ENCODE measurements around the gene GPC3. TPM values are rescaled to one million over a fixed set of nuclear protein-coding genes. Genes with fewer than 3 reads are reported as not detected.

GPC3 gene
- total RNA-seq, 4 donors from 2014 or later, result 1.4 to 5.8 (median 2.7) TPM

DNA sequence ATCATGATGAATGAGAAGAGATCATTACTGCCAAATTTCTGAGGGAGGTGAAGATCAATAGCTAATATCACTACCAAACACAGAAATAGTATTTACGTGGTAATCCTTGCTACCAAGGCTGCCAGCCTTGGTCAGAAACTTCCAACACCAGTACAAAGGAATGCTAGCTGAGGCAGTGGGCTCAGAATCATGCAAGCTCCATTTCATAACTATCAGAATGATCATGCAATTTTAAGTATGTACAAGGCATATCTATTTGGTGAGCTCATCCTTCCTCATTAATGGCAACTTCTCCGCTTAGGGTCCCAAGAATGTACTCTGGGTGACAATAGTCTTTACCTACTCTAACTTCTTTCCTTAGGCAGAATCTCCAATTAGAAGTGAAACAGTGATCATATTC is 135.0 kb downstream of the GPC3 start:
- no peak overlapping the region for H3K27ac ChIP-seq
- in situ Hi-C loops (cut with MboI; ENCODE audit: low sequenced_read_pairs in 4 of 4) (no loop called here), intact Hi-C loops (cut with DNase I; ENCODE audit: low total_unique reads) (no loop called here)
- H3K27me3 ChIP-seq, result peaks cover 0 to 2% (median 0%) of the 10 kb centered on the region in 3 donors
- H3K36me3 ChIP-seq, result no peaks in the 10 kb centered on the region
- DNase-seq, result no peak
- TF ChIP-seq, protein P1, sequence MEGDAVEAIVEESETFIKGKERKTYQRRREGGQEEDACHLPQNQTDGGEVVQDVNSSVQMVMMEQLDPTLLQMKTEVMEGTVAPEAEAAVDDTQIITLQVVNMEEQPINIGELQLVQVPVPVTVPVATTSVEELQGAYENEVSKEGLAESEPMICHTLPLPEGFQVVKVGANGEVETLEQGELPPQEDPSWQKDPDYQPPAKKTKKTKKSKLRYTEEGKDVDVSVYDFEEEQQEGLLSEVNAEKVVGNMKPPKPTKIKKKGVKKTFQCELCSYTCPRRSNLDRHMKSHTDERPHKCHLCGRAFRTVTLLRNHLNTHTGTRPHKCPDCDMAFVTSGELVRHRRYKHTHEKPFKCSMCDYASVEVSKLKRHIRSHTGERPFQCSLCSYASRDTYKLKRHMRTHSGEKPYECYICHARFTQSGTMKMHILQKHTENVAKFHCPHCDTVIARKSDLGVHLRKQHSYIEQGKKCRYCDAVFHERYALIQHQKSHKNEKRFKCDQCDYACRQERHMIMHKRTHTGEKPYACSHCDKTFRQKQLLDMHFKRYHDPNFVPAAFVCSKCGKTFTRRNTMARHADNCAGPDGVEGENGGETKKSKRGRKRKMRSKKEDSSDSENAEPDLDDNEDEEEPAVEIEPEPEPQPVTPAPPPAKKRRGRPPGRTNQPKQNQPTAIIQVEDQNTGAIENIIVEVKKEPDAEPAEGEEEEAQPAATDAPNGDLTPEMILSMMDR (IDR thresholded peaks at IDR 0.05 in 4 of 5, conservative IDR thresholded peaks at IDR 0.05 in 1 of 5), result no peak
- no peak for TF ChIP-seq POLR2A (IDR thresholded peaks at IDR 0.05)
- no peak overlapping the region for H3K4me3 ChIP-seq
- no peaks in the 10 kb centered on the region for H3K4me1 ChIP-seq
- no peak for ATAC-seq
- no peaks in the 10 kb centered on the region for H3K9me3 ChIP-seq

DNA sequence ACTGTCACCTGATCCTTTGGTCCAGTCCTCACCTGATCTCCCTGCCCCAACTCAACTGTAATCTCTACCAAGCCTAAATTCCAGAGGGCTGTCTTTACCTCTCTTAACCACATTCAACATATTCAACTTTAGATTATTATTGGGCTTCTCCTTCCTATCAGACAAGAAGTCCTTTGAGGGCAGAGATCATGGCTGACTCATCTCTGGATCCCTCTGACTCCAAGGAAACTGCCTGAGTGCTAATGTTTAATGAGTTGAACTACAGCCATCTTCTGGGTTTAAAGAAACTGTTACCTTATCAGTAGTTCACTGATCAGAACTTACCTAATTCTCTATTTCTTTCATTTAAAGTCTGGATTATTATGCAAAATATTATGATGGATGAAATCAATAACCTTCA is 135.7 kb downstream of the GPC3 start:
- no peaks in the 10 kb centered on the region for H3K9me3 ChIP-seq
- in situ Hi-C loops (cut with MboI; ENCODE audit: low sequenced_read_pairs in 4 of 4), result no loop called here
- ATAC-seq (no peak), DNase-seq (no peak)
- no peaks in the 10 kb centered on the region for H3K36me3 ChIP-seq
- no peak for TF ChIP-seq POLR2A (IDR thresholded peaks at IDR 0.05)
- TF ChIP-seq, protein P1 (IDR thresholded peaks at IDR 0.05 in 4 of 5, conservative IDR thresholded peaks at IDR 0.05 in 1 of 5), result no peak
- no peak overlapping the region for H3K27ac ChIP-seq
- intact Hi-C loops (cut with DNase I; ENCODE audit: low total_unique reads), result no loop called here
- H3K27me3 ChIP-seq, result no peaks in the 10 kb centered on the region
- no peaks in the 10 kb centered on the region for H3K4me1 ChIP-seq
- H3K4me3 ChIP-seq, result no peak overlapping the region

DNA sequence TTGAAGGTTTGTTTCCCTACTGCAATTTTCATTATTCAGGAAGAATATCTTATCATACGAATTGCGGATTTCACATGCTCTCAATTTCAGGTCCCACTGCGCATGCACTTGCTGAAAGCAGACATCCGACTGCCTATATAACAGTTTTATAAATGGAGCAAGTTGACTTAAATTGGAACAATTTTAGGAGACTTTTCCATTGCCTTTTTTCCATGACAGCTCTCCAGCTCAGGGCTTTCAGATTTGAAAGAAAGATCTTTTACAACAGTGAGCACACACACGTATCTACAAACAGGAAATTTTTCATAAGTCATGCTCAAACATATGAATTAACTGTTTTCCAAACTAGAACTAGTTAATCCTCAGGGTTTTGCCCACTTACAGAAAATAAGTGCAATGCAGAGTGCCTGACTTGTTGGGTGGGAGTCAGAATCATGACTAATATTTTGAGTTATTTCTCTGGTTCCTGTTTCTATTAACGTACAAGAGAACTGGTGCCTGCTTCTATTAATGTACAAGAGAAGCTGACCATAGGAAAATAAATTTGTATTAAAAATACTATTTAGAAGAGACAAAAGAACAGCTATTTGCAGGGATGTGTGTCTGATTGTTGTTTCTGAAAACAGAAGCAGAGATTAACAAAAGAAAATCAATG is 137.9 kb downstream of the GPC3 start:
- Histone ChIP-seq H3K9me3 (no peaks in the 10 kb centered on the region), H3K4me3 (no peak overlapping the region), H3K27me3 (no peaks in the 10 kb centered on the region), H3K36me3 (no peaks in the 10 kb centered on the region), H3K4me1 (no peaks in the 10 kb centered on the region), H3K27ac (no peak overlapping the region)
- no peak for DNase-seq
- in situ Hi-C loops (cut with MboI; ENCODE audit: low sequenced_read_pairs in 4 of 4), result no loop called here
- no peak for TF ChIP-seq POLR2A (IDR thresholded peaks at IDR 0.05)
- TF ChIP-seq, protein P1 (IDR thresholded peaks at IDR 0.05 in 4 of 5, conservative IDR thresholded peaks at IDR 0.05 in 1 of 5), result no peak
- no peak for ATAC-seq
- intact Hi-C loops (cut with DNase I; ENCODE audit: low total_unique reads), result no loop called here

DNA sequence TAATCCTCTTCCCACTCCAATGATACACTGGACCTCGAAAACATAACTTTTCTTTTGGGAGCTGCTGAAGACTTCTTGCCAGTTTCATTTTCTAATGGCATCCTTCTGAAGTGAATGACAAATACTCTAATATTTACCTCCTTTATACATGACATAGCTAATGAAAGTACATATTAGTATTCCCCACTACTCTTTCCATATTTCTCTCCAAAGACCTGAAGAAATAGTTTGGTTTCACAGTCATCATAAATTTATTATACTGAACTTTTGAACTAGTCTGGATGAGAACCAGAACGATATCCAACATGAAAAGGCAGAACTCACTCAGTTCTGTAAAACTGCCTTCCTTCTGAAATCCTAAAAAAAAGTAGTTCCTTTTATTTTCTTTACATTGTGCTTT is 139.1 kb downstream of the GPC3 start:
- TF ChIP-seq, protein P1 (IDR thresholded peaks at IDR 0.05 in 4 of 5, conservative IDR thresholded peaks at IDR 0.05 in 1 of 5), result no peak
- Histone ChIP-seq H3K9me3 (no peaks in the 10 kb centered on the region), H3K27me3 (no peaks in the 10 kb centered on the region), H3K4me1 (no peaks in the 10 kb centered on the region), H3K4me3 (no peak overlapping the region), H3K36me3 (no peaks in the 10 kb centered on the region), H3K27ac (no peak overlapping the region)
- in situ Hi-C loops (cut with MboI; ENCODE audit: low sequenced_read_pairs in 4 of 4) (no loop called here), intact Hi-C loops (cut with DNase I; ENCODE audit: low total_unique reads) (no loop called here)
- DNase-seq (no peak), ATAC-seq (no peak)

DNA sequence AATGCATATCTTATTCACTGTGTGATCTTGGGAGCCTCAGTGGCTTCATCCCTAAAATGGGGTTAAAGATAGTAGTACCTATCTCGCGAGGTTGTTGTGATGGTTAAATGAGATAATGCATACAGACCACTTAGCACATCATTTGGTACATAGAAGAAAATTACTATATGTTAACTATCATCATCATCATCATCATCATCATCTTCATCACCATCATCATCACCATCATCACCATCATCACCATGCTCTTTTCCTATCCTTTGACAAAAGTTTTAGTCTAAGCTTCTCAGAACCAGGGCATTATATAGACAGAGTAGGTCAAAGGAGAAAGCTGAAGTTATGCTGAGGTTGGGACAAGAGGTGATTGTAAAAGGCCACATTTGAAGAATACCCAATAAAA is 145.0 kb downstream of the GPC3 start:
- no peaks in the 10 kb centered on the region for H3K36me3 ChIP-seq
- ATAC-seq, result no peak
- H3K27me3 ChIP-seq, result no peaks in the 10 kb centered on the region
- DNase-seq, result no peak
- H3K27ac ChIP-seq, result no peak overlapping the region
- TF ChIP-seq, protein P1 (IDR thresholded peaks at IDR 0.05 in 4 of 5, conservative IDR thresholded peaks at IDR 0.05 in 1 of 5), result no peak
- H3K4me3 ChIP-seq, result no peak overlapping the region
- H3K9me3 ChIP-seq, result no peaks in the 10 kb centered on the region
- H3K4me1 ChIP-seq, result no peaks in the 10 kb centered on the region
- in situ Hi-C loops (cut with MboI; ENCODE audit: low sequenced_read_pairs in 4 of 4), result no loop called here
- intact Hi-C loops (cut with DNase I; ENCODE audit: low total_unique reads), result no loop called here
